ENCODE results near the gene PNLIPRP2. TPM values are rescaled to one million over a fixed set of nuclear protein-coding genes. Genes with fewer than 3 reads are reported as not detected.

Gene PNLIPRP2
- polyA plus RNA-seq, 1 donor (not counting 4 experiments of a cell fraction or from before 2014, with no cell fraction given) = not detected

GRCh38 chr10:116683166-116683565 is 62.4 kb downstream of the PNLIPRP2 start:
- H3K4me3 ChIP-seq (ENCODE audit: control insufficient read depth in 2 of 3, extremely low read depth in 1 of 3, insufficient read depth in 2 of 3, low read depth in 1 of 3, low read length in 3 of 3) = no peak overlapping the region
- no peaks in the 10 kb centered on the region for H3K79me2 ChIP-seq (ENCODE audit: control insufficient read depth, insufficient read depth, low read length)
- H3K9ac ChIP-seq (ENCODE audit: control insufficient read depth, extremely low read depth, insufficient read depth, low read length) = no peak overlapping the region
- no peaks in the 10 kb centered on the region for H4K20me1 ChIP-seq (ENCODE audit: control insufficient read depth, extremely low read depth, insufficient read depth, low read length)
- FAIRE-seq (no peak), DNase-seq (ENCODE audit: low read depth, low spot score) (no peak)
- dilution Hi-C loops (cut with MboI; ENCODE audit: extremely low pct_ligation_motif_present, low sequenced_read_pairs) = no loop called here
- H3K4me2 ChIP-seq (ENCODE audit: control insufficient read depth, extremely low read depth, insufficient read depth, low read depth, low read length) = no peak overlapping the region
- H3K9me1 ChIP-seq (ENCODE audit: control insufficient read depth, extremely low read depth, insufficient read depth, low read length) = no peaks in the 10 kb centered on the region
- H3K36me3 ChIP-seq (ENCODE audit: control insufficient read depth in 2 of 2, extremely low read depth in 1 of 2, insufficient read depth in 2 of 2, low read length in 2 of 2) = no peaks in the 10 kb centered on the region
- H2AFZ ChIP-seq (ENCODE audit: control insufficient read depth, low read length) = no peak overlapping the region
- peaks cover 5% of the 10 kb centered on the region for H3K4me1 ChIP-seq (ENCODE audit: control insufficient read depth, extremely low read depth, insufficient read depth, low read length)
- no peaks in the 10 kb centered on the region for H3K9me3 ChIP-seq (ENCODE audit: control insufficient read depth, low read depth, low read length)
- no peaks in the 10 kb centered on the region for H3K27me3 ChIP-seq (ENCODE audit: control insufficient read depth, extremely low read depth, insufficient read depth, low read length)
- TF ChIP-seq, protein P1, sequence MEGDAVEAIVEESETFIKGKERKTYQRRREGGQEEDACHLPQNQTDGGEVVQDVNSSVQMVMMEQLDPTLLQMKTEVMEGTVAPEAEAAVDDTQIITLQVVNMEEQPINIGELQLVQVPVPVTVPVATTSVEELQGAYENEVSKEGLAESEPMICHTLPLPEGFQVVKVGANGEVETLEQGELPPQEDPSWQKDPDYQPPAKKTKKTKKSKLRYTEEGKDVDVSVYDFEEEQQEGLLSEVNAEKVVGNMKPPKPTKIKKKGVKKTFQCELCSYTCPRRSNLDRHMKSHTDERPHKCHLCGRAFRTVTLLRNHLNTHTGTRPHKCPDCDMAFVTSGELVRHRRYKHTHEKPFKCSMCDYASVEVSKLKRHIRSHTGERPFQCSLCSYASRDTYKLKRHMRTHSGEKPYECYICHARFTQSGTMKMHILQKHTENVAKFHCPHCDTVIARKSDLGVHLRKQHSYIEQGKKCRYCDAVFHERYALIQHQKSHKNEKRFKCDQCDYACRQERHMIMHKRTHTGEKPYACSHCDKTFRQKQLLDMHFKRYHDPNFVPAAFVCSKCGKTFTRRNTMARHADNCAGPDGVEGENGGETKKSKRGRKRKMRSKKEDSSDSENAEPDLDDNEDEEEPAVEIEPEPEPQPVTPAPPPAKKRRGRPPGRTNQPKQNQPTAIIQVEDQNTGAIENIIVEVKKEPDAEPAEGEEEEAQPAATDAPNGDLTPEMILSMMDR (optimal IDR thresholded peaks at IDR 0.05 in 1 of 3, IDR thresholded peaks at IDR 0.05 in 1 of 3, conservative IDR thresholded peaks at IDR 0.05 in 1 of 3; ENCODE audit: extremely low read depth in 1 of 3, insufficient read depth in 2 of 3, low read length in 3 of 3) = no peak
- no peak for TF ChIP-seq EZH2 (IDR thresholded peaks at IDR 0.05; ENCODE audit: low read length)
- no peak overlapping the region for H3K27ac ChIP-seq (ENCODE audit: control insufficient read depth, insufficient read depth, low read length)

DNA sequence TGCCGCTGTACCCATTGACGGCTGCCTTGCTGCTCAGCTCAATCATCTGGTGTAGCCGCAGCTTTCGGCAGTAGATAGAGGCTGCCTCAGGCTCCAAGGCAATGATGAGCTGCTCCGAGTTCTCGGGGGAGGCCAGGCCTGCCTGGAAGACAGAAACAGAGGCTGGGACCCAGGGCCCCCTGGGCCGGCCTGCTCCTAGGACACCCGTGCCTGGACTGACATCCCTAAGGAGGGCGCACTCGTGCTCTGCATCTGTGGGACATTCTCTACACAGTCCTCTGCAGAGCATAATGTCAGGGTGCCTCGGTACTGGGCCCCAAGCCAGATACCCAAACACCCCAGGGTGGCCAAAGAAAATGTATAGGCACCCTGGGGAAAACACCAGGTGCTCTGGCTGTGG is 63.1 kb downstream of the PNLIPRP2 start:
- Histone ChIP-seq H3K9me1 (ENCODE audit: control insufficient read depth, extremely low read depth, insufficient read depth, low read length) (no peaks in the 10 kb centered on the region), H3K9me3 (ENCODE audit: control insufficient read depth, low read depth, low read length) (no peaks in the 10 kb centered on the region), H3K4me2 (ENCODE audit: control insufficient read depth, extremely low read depth, insufficient read depth, low read depth, low read length) (no peak overlapping the region), H3K4me1 (ENCODE audit: control insufficient read depth, extremely low read depth, insufficient read depth, low read length) (peaks cover 5% of the 10 kb centered on the region), H3K9ac (ENCODE audit: control insufficient read depth, extremely low read depth, insufficient read depth, low read length) (no peak overlapping the region), H3K4me3 (ENCODE audit: control insufficient read depth in 2 of 3, extremely low read depth in 1 of 3, insufficient read depth in 2 of 3, low read depth in 1 of 3, low read length in 3 of 3) (no peak overlapping the region), H2AFZ (ENCODE audit: control insufficient read depth, low read length) (no peak overlapping the region), H3K27ac (ENCODE audit: control insufficient read depth, insufficient read depth, low read length) (no peak overlapping the region), H3K27me3 (ENCODE audit: control insufficient read depth, extremely low read depth, insufficient read depth, low read length) (no peaks in the 10 kb centered on the region), H3K79me2 (ENCODE audit: control insufficient read depth, insufficient read depth, low read length) (no peaks in the 10 kb centered on the region), H4K20me1 (ENCODE audit: control insufficient read depth, extremely low read depth, insufficient read depth, low read length) (no peaks in the 10 kb centered on the region), H3K36me3 (ENCODE audit: control insufficient read depth in 2 of 2, extremely low read depth in 1 of 2, insufficient read depth in 2 of 2, low read length in 2 of 2) (no peaks in the 10 kb centered on the region)
- no peak for DNase-seq (ENCODE audit: low read depth, low spot score)
- TF ChIP-seq, protein P1 (optimal IDR thresholded peaks at IDR 0.05 in 1 of 3, IDR thresholded peaks at IDR 0.05 in 1 of 3, conservative IDR thresholded peaks at IDR 0.05 in 1 of 3; ENCODE audit: extremely low read depth in 1 of 3, insufficient read depth in 2 of 3, low read length in 3 of 3) = no peak
- TF ChIP-seq EZH2 (IDR thresholded peaks at IDR 0.05; ENCODE audit: low read length) = no peak
- dilution Hi-C loops (cut with MboI; ENCODE audit: extremely low pct_ligation_motif_present, low sequenced_read_pairs) = no loop called here
- FAIRE-seq = no peak
